Vagina (tissue), 2 donors: ENCODE data around the gene NABP1. TPM values are rescaled to one million over a fixed set of nuclear protein-coding genes. Genes with fewer than 3 reads are reported as not detected.

Source experiments
- DNase-seq, 2 donors: peaks; one replicate each; pipeline ENCODE4 v3.0.0-alpha.2; 2017; ENCODE audit errors: extremely low spot score in 2 of 2
- H3K27ac ChIP-seq: fragments of 200-600 bp; sonication (generic); one replicate; pipeline ENCODE4 v1.5.1; 2019
- H3K27me3 ChIP-seq: fragments of 200-600 bp; sonication (generic); one replicate; pipeline ENCODE4 v1.5.1; 2019
- H3K36me3 ChIP-seq, 2 donors: fragments of 200-600 bp; sonication (generic); one replicate each; pipeline ENCODE4 v1.5.1; 2017 to 2019
- H3K4me1 ChIP-seq: fragments of 200-600 bp; sonication (generic); one replicate; pipeline ENCODE4 v1.5.1; 2019
- H3K4me3 ChIP-seq, 2 donors: fragments of 200-600 bp; sonication (generic); 1 replicate in 1 of 2; 2 replicates in 1 of 2; pipeline ENCODE4 v1.5.1; 2016 to 2019
- H3K9me3 ChIP-seq: fragments of 200-600 bp; sonication (generic); one replicate; pipeline ENCODE4 v1.5.1; 2019
- CTCF ChIP-seq, 3 experiments: fragments of 450-650 bp in 2 of 3; fragments of 200-600 bp in 1 of 3; sonication (generic) in 1 of 3; IDR thresholded peaks; one replicate each; pipeline ENCODE4 v1.5.1; 2017 to 2019; ENCODE audit warnings: antibody characterized with exemption in 3 of 3, mild to moderate bottlenecking in 2 of 3, moderate library complexity in 2 of 3
- POLR2A ChIP-seq, 2 donors: fragments of 450-650 bp; IDR thresholded peaks; one replicate each; pipeline ENCODE4 v1.6.1; 2017; ENCODE audit warnings: antibody characterized with exemption in 2 of 2, mild to moderate bottlenecking in 2 of 2, moderate library complexity in 2 of 2
- POLR2AphosphoS5 ChIP-seq, 2 donors: sonication (generic); formaldehyde crosslinking; IDR thresholded peaks; one replicate each; pipeline ENCODE4 v1.9.0; 2017; ENCODE audit warnings: antibody characterized with exemption in 2 of 2, mild to moderate bottlenecking in 2 of 2, low read depth in 1 of 2; ENCODE audit not compliant: insufficient read depth in 1 of 2
- intact Hi-C: fragments of 100-400 bp; cut with DNase I; formaldehyde crosslinking; loops from one replicate; pipeline ENCODE4 v1.15.1; 2023
- total RNA-seq: library from RNA; depleted of rRNA; stranded (reverse); fragments of >200 nt; gene quantifications from one replicate; pipeline ENCODE4 v1.2.3, GENCODE V29; 2016

The NABP1 gene
- total RNA-seq, 1 donor from 2014 or later = 35.1 TPM

GRCh38 chr2:191637182-191638078 is 40.5 kb upstream of the NABP1 start:
- H3K4me1 ChIP-seq = peaks cover 18% of the 10 kb centered on the region
- no peak for DNase-seq
- H3K27me3 ChIP-seq = no peaks in the 10 kb centered on the region
- intact Hi-C loops = no loop called here
- no peaks in the 10 kb centered on the region for H3K9me3 ChIP-seq
- no peaks in the 10 kb centered on the region for H3K36me3 ChIP-seq
- H3K4me3 ChIP-seq = no peak overlapping the region
- TF ChIP-seq CTCF (IDR thresholded peaks at IDR 0.05) (no peak), POLR2A (IDR thresholded peaks at IDR 0.05) (no peak), POLR2AphosphoS5 (IDR thresholded peaks at IDR 0.05; ENCODE audit: insufficient read depth in 1 of 2, low read depth in 1 of 2) (no peak)
- H3K27ac ChIP-seq = no peak overlapping the region

DNA sequence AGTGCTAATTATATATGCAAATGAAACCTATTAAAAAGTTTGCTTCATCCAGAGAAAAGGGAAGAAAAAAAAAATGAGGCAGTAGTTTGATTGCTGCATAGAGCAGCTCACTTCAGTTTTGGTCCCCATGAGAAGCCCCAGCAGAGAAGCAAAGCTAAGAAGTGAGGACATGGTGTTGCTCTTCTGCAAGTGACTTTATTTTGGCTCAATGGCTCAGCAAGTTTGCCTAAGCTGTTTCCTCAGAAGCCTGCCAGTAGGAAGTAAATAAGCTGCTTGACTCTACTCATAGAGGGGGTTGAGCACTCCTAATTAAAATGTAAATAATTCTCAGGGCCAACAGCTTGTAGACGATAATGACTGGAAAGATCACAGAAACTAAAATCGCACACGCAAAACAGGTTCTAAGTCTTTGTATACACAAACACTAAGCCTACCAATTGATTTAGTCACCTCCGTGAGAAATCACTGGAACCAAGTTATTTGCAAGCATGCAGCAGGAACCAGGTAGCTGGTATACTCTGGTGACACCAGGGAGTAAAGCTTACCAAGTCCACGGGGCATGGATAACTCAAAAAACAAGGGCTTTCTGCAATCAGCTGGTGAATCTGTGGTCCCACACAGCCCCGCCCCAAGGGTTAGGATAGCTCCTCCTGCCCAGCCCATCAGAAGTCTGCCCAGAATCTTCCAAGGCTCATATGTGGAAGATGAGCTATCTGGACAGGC is 39.7 kb upstream of the NABP1 start:
- intact Hi-C loops = no loop called here
- H3K27ac ChIP-seq = no peak overlapping the region
- no peak for DNase-seq
- H3K4me3 ChIP-seq = no peak overlapping the region
- H3K9me3 ChIP-seq = no peaks in the 10 kb centered on the region
- no peaks in the 10 kb centered on the region for H3K36me3 ChIP-seq
- no peaks in the 10 kb centered on the region for H3K27me3 ChIP-seq
- no peak for TF ChIP-seq POLR2AphosphoS5 (IDR thresholded peaks at IDR 0.05; ENCODE audit: insufficient read depth in 1 of 2, low read depth in 1 of 2)
- no peak for TF ChIP-seq POLR2A (IDR thresholded peaks at IDR 0.05)
- TF ChIP-seq CTCF (IDR thresholded peaks at IDR 0.05) = no peak
- H3K4me1 ChIP-seq = peaks cover 18% of the 10 kb centered on the region

DNA sequence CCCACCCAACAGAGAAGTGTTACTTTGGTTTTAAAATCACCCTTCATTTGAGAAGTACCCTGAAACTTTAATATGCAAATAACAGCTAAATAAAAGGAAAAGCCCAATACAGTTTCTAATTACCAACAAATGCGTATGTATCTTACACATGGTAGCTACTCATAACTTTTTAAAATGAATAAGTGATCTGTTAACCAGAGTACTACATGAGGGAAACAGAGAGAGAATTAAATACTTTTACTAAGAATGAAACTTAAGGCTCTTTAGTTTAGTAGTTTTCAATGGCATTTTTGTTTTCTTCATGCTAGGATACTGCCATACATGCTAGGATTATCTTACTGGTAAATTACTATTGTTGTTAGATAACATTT is 39.1 kb upstream of the NABP1 start:
- no peaks in the 10 kb centered on the region for H3K36me3 ChIP-seq
- TF ChIP-seq POLR2A (IDR thresholded peaks at IDR 0.05) = no peak
- TF ChIP-seq POLR2AphosphoS5 (IDR thresholded peaks at IDR 0.05; ENCODE audit: insufficient read depth in 1 of 2, low read depth in 1 of 2) = no peak
- TF ChIP-seq CTCF (IDR thresholded peaks at IDR 0.05) = no peak
- no peak overlapping the region for H3K27ac ChIP-seq
- H3K4me3 ChIP-seq = no peak overlapping the region
- H3K9me3 ChIP-seq = no peaks in the 10 kb centered on the region
- peaks cover 18% of the 10 kb centered on the region for H3K4me1 ChIP-seq
- no peak for DNase-seq
- intact Hi-C loops = no loop called here
- H3K27me3 ChIP-seq = no peaks in the 10 kb centered on the region

GRCh38 chr2:191641609-191642008 is 36.3 kb upstream of the NABP1 start:
- H3K4me1 ChIP-seq = peaks cover 18% of the 10 kb centered on the region
- H3K36me3 ChIP-seq = no peaks in the 10 kb centered on the region
- intact Hi-C loops = no loop called here
- no peaks in the 10 kb centered on the region for H3K9me3 ChIP-seq
- no peak overlapping the region for H3K27ac ChIP-seq
- no peak overlapping the region for H3K4me3 ChIP-seq
- no peaks in the 10 kb centered on the region for H3K27me3 ChIP-seq
- no peak for DNase-seq
- TF ChIP-seq POLR2AphosphoS5 (IDR thresholded peaks at IDR 0.05; ENCODE audit: insufficient read depth in 1 of 2, low read depth in 1 of 2) (no peak), POLR2A (IDR thresholded peaks at IDR 0.05) (no peak), CTCF (IDR thresholded peaks at IDR 0.05) (no peak)

DNA sequence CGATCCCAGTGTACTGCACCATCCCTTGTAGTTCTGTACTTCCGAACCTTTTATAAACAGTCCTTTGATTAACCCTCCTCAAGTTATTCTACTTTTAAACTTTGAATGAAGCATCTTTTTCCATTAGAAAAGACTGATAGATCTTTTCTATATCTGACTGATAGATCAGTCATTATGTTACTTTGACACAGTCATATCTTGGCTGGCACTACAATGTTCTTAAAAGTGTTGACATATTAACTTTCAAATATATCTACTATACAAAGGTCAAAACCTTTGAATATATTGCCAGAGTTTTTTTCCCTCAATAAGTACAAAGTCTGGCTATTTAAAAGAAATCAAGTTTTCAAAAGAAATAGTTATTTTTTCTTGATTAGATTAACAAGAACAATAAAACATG is 35.4 kb upstream of the NABP1 start:
- no peaks in the 10 kb centered on the region for H3K36me3 ChIP-seq
- no peak overlapping the region for H3K4me3 ChIP-seq
- H3K9me3 ChIP-seq = no peaks in the 10 kb centered on the region
- no peak for TF ChIP-seq CTCF (IDR thresholded peaks at IDR 0.05)
- no peak for DNase-seq
- peaks cover 10% of the 10 kb centered on the region for H3K4me1 ChIP-seq
- intact Hi-C loops = no loop called here
- H3K27ac ChIP-seq = no peak overlapping the region
- H3K27me3 ChIP-seq = no peaks in the 10 kb centered on the region
